Measurements from ENCODE around the gene HIVEP2.
A peak's percentile ranks its signal among the peaks of the same experiment; 100 is the strongest.

HIVEP2 gene

DNA sequence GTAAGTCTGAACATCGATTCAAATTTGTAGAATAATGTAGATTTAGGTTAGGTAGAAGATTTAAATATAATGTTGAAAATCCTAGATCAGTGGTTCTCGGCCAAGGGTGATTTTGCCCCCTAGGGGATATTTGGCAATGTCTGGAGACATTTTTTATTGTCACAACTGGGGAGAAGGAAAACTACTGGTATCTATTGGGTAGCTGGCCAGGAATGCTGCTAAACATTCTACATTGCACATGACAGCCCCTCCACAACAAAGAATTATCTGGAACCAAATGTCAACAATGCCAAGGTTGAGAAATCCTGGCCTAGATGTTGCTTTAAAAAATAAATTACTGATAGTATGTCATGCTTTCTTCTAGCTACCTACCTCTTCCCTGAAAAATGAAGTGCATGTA lies 76.1 kb downstream of the HIVEP2 start:
- H3K27me3 ChIP-seq (ENCODE audit: insufficient read depth, poor library complexity, severe bottlenecking), result no peaks in the 10 kb centered on the region
- H3K27ac ChIP-seq (replicated peaks), result no peak overlapping the region
- no peak overlapping the region for H3K4me3 ChIP-seq (replicated peaks; ENCODE audit: insufficient read depth, low read length)
- TF ChIP-seq GABPA (IDR thresholded peaks at IDR 0.05; ENCODE audit: low read depth) (no peak), POLR2AphosphoS5 (IDR thresholded peaks at IDR 0.05; ENCODE audit: low read depth) (no peak), SPI1 (IDR thresholded peaks at IDR 0.05; ENCODE audit: borderline replicate concordance, low read depth) (no peak)
- TF ChIP-seq, protein P1, sequence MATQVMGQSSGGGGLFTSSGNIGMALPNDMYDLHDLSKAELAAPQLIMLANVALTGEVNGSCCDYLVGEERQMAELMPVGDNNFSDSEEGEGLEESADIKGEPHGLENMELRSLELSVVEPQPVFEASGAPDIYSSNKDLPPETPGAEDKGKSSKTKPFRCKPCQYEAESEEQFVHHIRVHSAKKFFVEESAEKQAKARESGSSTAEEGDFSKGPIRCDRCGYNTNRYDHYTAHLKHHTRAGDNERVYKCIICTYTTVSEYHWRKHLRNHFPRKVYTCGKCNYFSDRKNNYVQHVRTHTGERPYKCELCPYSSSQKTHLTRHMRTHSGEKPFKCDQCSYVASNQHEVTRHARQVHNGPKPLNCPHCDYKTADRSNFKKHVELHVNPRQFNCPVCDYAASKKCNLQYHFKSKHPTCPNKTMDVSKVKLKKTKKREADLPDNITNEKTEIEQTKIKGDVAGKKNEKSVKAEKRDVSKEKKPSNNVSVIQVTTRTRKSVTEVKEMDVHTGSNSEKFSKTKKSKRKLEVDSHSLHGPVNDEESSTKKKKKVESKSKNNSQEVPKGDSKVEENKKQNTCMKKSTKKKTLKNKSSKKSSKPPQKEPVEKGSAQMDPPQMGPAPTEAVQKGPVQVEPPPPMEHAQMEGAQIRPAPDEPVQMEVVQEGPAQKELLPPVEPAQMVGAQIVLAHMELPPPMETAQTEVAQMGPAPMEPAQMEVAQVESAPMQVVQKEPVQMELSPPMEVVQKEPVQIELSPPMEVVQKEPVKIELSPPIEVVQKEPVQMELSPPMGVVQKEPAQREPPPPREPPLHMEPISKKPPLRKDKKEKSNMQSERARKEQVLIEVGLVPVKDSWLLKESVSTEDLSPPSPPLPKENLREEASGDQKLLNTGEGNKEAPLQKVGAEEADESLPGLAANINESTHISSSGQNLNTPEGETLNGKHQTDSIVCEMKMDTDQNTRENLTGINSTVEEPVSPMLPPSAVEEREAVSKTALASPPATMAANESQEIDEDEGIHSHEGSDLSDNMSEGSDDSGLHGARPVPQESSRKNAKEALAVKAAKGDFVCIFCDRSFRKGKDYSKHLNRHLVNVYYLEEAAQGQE (IDR thresholded peaks at IDR 0.05; ENCODE audit: insufficient replicate concordance, low read depth), result no peak
- TF ChIP-seq, protein P2, sequence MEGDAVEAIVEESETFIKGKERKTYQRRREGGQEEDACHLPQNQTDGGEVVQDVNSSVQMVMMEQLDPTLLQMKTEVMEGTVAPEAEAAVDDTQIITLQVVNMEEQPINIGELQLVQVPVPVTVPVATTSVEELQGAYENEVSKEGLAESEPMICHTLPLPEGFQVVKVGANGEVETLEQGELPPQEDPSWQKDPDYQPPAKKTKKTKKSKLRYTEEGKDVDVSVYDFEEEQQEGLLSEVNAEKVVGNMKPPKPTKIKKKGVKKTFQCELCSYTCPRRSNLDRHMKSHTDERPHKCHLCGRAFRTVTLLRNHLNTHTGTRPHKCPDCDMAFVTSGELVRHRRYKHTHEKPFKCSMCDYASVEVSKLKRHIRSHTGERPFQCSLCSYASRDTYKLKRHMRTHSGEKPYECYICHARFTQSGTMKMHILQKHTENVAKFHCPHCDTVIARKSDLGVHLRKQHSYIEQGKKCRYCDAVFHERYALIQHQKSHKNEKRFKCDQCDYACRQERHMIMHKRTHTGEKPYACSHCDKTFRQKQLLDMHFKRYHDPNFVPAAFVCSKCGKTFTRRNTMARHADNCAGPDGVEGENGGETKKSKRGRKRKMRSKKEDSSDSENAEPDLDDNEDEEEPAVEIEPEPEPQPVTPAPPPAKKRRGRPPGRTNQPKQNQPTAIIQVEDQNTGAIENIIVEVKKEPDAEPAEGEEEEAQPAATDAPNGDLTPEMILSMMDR (IDR thresholded peaks at IDR 0.05; ENCODE audit: insufficient read depth, low read length), result no peak
- DNase-seq (ENCODE audit: low read depth in 1 of 2, low spot score in 1 of 2), result no peak

DNA sequence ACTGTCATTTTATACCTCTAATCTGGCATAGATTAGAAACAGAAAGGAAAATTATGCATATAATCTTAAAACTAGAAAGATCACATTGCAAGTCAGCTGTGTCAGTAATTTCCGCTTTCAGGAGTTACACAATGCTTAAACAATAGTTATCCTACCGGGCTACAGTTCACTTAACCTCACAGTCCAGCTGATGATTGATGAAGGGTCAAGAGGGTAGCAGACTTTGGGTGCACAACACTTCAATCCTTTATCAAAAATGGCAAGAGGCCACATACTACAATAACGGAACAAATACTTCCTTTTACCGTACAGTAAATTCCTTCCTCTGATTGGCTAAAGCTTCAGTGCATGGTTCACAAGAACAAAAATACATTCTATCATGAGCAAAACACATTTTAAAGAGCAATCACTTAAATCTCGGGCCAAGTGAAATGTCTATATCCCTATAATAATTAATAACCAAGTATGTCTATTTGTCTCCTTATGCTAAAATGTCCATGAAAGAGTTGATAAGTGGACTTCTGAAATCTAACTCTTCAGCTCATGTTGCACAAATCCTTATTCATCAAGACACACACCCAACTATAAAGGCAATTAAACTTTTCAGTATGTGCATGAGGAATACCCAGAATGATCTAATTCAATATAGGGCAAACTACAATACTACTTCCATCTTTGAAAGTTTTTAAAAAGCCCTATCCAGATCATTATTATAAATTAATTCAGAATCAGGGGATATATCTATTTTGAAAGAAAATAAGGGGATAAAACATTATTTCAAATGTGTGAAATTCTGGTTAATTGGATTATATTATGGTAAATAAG lies 76.8 kb downstream of the HIVEP2 start:
- Histone ChIP-seq H3K27me3 (ENCODE audit: insufficient read depth, poor library complexity, severe bottlenecking) (no peaks in the 10 kb centered on the region), H3K27ac (replicated peaks) (no peak overlapping the region), H3K4me3 (replicated peaks; ENCODE audit: insufficient read depth, low read length) (no peak overlapping the region)
- TF ChIP-seq POLR2AphosphoS5 (IDR thresholded peaks at IDR 0.05; ENCODE audit: low read depth), result no peak
- no peak for TF ChIP-seq GABPA (IDR thresholded peaks at IDR 0.05; ENCODE audit: low read depth)
- TF ChIP-seq SPI1 (IDR thresholded peaks at IDR 0.05; ENCODE audit: borderline replicate concordance, low read depth), result no peak
- TF ChIP-seq, protein P1 (IDR thresholded peaks at IDR 0.05; ENCODE audit: insufficient replicate concordance, low read depth), result no peak
- DNase-seq (ENCODE audit: low read depth in 1 of 2, low spot score in 1 of 2), result peak in 1 of 2 experiments; percentile 18

DNA sequence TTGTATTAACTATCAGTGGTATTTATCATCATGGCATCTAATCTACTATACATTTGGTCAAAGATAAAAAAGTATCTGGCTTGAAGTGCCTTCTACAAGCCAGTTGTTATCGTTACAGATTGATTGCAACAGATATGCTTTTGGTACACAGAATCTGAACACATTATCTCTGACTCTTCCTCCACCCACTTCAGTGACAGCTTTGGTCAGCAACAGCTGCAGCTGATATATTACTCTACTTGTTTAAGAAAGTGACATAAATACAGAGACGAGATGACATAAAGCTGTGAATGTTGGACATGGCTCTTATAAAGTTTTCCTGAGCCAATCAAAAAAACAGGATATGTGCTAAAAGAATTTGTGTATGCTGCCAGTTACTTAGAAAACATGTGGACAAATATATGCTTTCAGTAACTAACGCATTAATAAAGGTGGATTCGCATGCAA lies 77.6 kb downstream of the HIVEP2 start:
- Histone ChIP-seq H3K27me3 (ENCODE audit: insufficient read depth, poor library complexity, severe bottlenecking) (no peaks in the 10 kb centered on the region), H3K4me3 (replicated peaks; ENCODE audit: insufficient read depth, low read length) (no peak overlapping the region), H3K27ac (replicated peaks) (no peak overlapping the region)
- TF ChIP-seq, protein P1 (IDR thresholded peaks at IDR 0.05; ENCODE audit: insufficient replicate concordance, low read depth), result no peak
- TF ChIP-seq GABPA (IDR thresholded peaks at IDR 0.05; ENCODE audit: low read depth) (no peak), POLR2AphosphoS5 (IDR thresholded peaks at IDR 0.05; ENCODE audit: low read depth) (no peak), SPI1 (IDR thresholded peaks at IDR 0.05; ENCODE audit: borderline replicate concordance, low read depth) (no peak)
- TF ChIP-seq, protein P2 (IDR thresholded peaks at IDR 0.05; ENCODE audit: insufficient read depth, low read length), result no peak
- no peak for DNase-seq (ENCODE audit: low read depth in 1 of 2, low spot score in 1 of 2)

Measured in HL-60 (cell line).